PC-9 (cell line): Measurements from ENCODE around the gene OLFML2A. TPM values are rescaled to one million over a fixed set of nuclear protein-coding genes. Genes with fewer than 3 reads are reported as not detected.

Experiments used
- BruUV-seq: library from RNA; stranded (reverse); fragments of 400-500 nt; replicated peaks from 2 replicates; lab custom pipeline; 2021; lab: Mats Ljungman, UMichigan
- CTCF ChIA-PET: fragments of 300-600 bp; sonication (Branson Sonifier 250); formaldehyde crosslinking; loops from one replicate; lab custom pipeline; 2022; ENCODE audit warnings: antibody characterized with exemption; lab: Charles Lee
- POLR2A ChIA-PET: fragments of 300-600 bp; sonication (Branson Sonifier 250); formaldehyde crosslinking; loops from one replicate; lab custom pipeline; 2022; ENCODE audit warnings: antibody characterized with exemption; ENCODE audit not compliant: unreplicated experiment; lab: Charles Lee
- DNase-seq, 2 experiments: peaks; one replicate each; pipeline versions ENCODE4 v3.0.0 to v3.0.0-alpha.2; 2015 to 2022; ENCODE audit warnings: mixed read lengths in 1 of 2
- H2AFZ ChIP-seq: fragments of 200-600 bp; sonication (generic); 2 replicates; pipeline ENCODE4 v1.8.1; 2017; ENCODE audit warnings: antibody characterized with exemption
- H3F3A ChIP-seq: fragments of 200-600 bp; sonication (generic); 2 replicates; pipeline ENCODE4 v1.8.1; 2017; ENCODE audit warnings: antibody characterized with exemption, mild to moderate bottlenecking, low read depth; ENCODE audit not compliant: insufficient read depth
- H3K27ac ChIP-seq: fragments of 200-600 bp; sonication (generic); 2 replicates; pipeline ENCODE4 v1.6.1; 2016; ENCODE audit warnings: mixed run types
- H3K27me3 ChIP-seq: fragments of 200-600 bp; sonication (generic); 2 replicates; pipeline ENCODE4 v1.6.1; 2016; ENCODE audit warnings: low read depth, mixed run types; ENCODE audit not compliant: insufficient read depth
- H3K36me3 ChIP-seq: fragments of 200-600 bp; sonication (generic); 2 replicates; pipeline ENCODE4 v1.6.1; 2016; ENCODE audit warnings: low read depth, mixed run types
- H3K4me1 ChIP-seq: fragments of 200-600 bp; sonication (generic); replicated peaks from 2 replicates; pipeline ENCODE4 v1.6.1; 2016; ENCODE audit warnings: mixed run types; ENCODE audit not compliant: insufficient read depth
- H3K4me2 ChIP-seq: fragments of 200-600 bp; sonication (generic); 2 replicates; pipeline ENCODE4 v1.6.1; 2017; ENCODE audit warnings: mixed run types
- H3K4me3 ChIP-seq: fragments of 200-600 bp; sonication (generic); 2 replicates; pipeline ENCODE4 v1.6.1; 2016; ENCODE audit warnings: mixed run types
- H3K79me2 ChIP-seq: fragments of 200-600 bp; sonication (generic); 2 replicates; pipeline ENCODE4 v1.6.1; 2017; ENCODE audit warnings: low read depth, mixed run types
- H3K9me2 ChIP-seq: fragments of 200-600 bp; sonication (generic); 2 replicates; pipeline ENCODE4 v1.8.1; 2017; ENCODE audit warnings: mild to moderate bottlenecking; ENCODE audit not compliant: insufficient read depth
- H3K9me3 ChIP-seq: fragments of 200-600 bp; sonication (generic); 2 replicates; pipeline ENCODE4 v1.8.1; 2016; ENCODE audit warnings: low read depth; ENCODE audit not compliant: insufficient read depth
- H4K20me1 ChIP-seq: fragments of 200-600 bp; sonication (generic); 2 replicates; pipeline ENCODE4 v1.8.1; 2017; ENCODE audit not compliant: insufficient read depth
- EZH2 ChIP-seq: fragments of 200-600 bp; sonication (generic); IDR thresholded peaks from 2 replicates; pipeline ENCODE4 v1.8.0; 2017; ENCODE audit warnings: antibody characterized with exemption, low read depth
- intact Hi-C: fragments of 100-400 bp; cut with micrococcal nuclease; formaldehyde crosslinking; loops from one replicate; pipeline ENCODE4 v1.10.0; 2022; ENCODE audit not compliant: unreplicated experiment
- total RNA-seq: library from RNA; stranded (reverse); gene quantifications from 2 replicates; pipeline ENCODE4 v1.2.3, GENCODE V29; 2021
- TF ChIP-seq, protein P1 (sequence below): fragments of 200-600 bp; sonication (generic); conservative IDR thresholded peaks from 2 replicates; pipeline ENCODE4 v1.6.1; 2017; ENCODE audit warnings: mixed run types, antibody characterized with exemption, mild to moderate bottlenecking, moderate library complexity

Gene OLFML2A
- total RNA-seq, 1 experiment from 2014 or later, result 5.7 TPM

GRCh38 chr9:124749284-124749683, 27.6 kb upstream of the OLFML2A start:
- POLR2A ChIA-PET, result no interaction called here
- BruUV-seq, result no TSS peak
- no peak overlapping the region for H3K4me2 ChIP-seq
- no peaks in the 10 kb centered on the region for H3K27me3 ChIP-seq
- peaks cover 5% of the 10 kb centered on the region; the same call in 1 of the 2 replicates for H3K36me3 ChIP-seq
- H3K4me3 ChIP-seq, result no peak overlapping the region
- H3K27ac ChIP-seq, result no peak overlapping the region
- CTCF ChIA-PET, result no interaction called here
- TF ChIP-seq EZH2, result no peak
- TF ChIP-seq, protein P1, sequence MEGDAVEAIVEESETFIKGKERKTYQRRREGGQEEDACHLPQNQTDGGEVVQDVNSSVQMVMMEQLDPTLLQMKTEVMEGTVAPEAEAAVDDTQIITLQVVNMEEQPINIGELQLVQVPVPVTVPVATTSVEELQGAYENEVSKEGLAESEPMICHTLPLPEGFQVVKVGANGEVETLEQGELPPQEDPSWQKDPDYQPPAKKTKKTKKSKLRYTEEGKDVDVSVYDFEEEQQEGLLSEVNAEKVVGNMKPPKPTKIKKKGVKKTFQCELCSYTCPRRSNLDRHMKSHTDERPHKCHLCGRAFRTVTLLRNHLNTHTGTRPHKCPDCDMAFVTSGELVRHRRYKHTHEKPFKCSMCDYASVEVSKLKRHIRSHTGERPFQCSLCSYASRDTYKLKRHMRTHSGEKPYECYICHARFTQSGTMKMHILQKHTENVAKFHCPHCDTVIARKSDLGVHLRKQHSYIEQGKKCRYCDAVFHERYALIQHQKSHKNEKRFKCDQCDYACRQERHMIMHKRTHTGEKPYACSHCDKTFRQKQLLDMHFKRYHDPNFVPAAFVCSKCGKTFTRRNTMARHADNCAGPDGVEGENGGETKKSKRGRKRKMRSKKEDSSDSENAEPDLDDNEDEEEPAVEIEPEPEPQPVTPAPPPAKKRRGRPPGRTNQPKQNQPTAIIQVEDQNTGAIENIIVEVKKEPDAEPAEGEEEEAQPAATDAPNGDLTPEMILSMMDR, result no peak
- H3F3A ChIP-seq, result peaks cover 14% of the 10 kb centered on the region
- H3K4me1 ChIP-seq, result peaks cover 20% of the 10 kb centered on the region
- no peak for DNase-seq
- H3K9me3 ChIP-seq, result no peaks in the 10 kb centered on the region
- intact Hi-C loops, result no loop called here
- H3K9me2 ChIP-seq, result no peaks in the 10 kb centered on the region
- peaks cover 78% of the 10 kb centered on the region for H3K79me2 ChIP-seq
- no peak overlapping the region for H2AFZ ChIP-seq
- peaks cover 6% of the 10 kb centered on the region; the same call in 1 of the 2 replicates for H4K20me1 ChIP-seq

DNA sequence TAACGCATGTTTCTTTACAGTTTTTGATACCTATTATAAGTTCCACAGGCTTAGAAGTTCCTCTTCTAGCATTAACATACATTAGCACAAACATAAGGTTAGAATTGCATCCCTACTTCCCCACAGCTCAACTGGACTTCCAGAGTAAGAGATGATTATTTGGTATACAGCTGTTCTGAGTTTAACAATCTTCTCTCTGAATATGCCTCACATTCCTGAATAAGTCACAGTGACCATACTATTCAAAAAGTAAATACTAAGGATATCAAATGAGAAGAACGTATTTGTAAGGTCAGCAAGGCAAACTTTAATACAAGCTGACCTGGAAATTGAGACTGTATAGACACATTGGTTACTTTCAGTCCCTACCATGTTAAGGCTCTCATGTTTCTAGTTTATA, 27.2 kb upstream of the OLFML2A start:
- intact Hi-C loops, result no loop called here
- no peak for DNase-seq
- ChIA-PET CTCF (no interaction called here), POLR2A (no interaction called here)
- Histone ChIP-seq H3K27me3 (no peaks in the 10 kb centered on the region), H3K27ac (no peak overlapping the region), H4K20me1 (peaks cover 6% of the 10 kb centered on the region; the same call in 1 of the 2 replicates), H3K79me2 (peaks cover 78% of the 10 kb centered on the region), H3K36me3 (peaks cover 2% of the 10 kb centered on the region; the same call in 1 of the 2 replicates), H3K4me1 (peaks cover 21% of the 10 kb centered on the region), H3F3A (peaks cover 19% of the 10 kb centered on the region), H3K9me3 (no peaks in the 10 kb centered on the region), H2AFZ (no peak overlapping the region), H3K4me3 (no peak overlapping the region), H3K9me2 (no peaks in the 10 kb centered on the region), H3K4me2 (no peak overlapping the region)
- TF ChIP-seq, protein P1, result no peak
- TF ChIP-seq EZH2, result no peak
- BruUV-seq, result no TSS peak

- Histone ChIP-seq H3K9me3 (no peaks in the 10 kb centered on the region), H3K36me3 (no peaks in the 10 kb centered on the region), H3K79me2 (peaks cover 81% of the 10 kb centered on the region), H3F3A (peaks cover 23% of the 10 kb centered on the region), H2AFZ (no peak overlapping the region), H3K27ac (peak overlapping the region; percentile 45), H3K4me3 (no peak overlapping the region), H3K4me2 (0 out of 2 replicates have a peak overlapping the region, but pooled peaks have one; percentile 10), H3K27me3 (no peaks in the 10 kb centered on the region), H3K4me1 (peaks cover 21% of the 10 kb centered on the region), H4K20me1 (peaks cover 6% of the 10 kb centered on the region; the same call in 1 of the 2 replicates), H3K9me2 (no peaks in the 10 kb centered on the region)
- CTCF ChIA-PET, result interaction anchor here (0.6 to 2.1 kb wide), 2 partner anchors 136 to 275 kb away, joined by 5 to 7 read pairs; no protein-coding TSS in a partner anchor
- BruUV-seq, result no TSS peak
- no peak for TF ChIP-seq EZH2
- TF ChIP-seq, protein P1, result no peak
- POLR2A ChIA-PET, result interaction anchor here (0.6 to 0.7 kb wide), 2 partner anchors 16 to 22 kb away, joined by 7 to 16 read pairs; no protein-coding TSS in a partner anchor
- intact Hi-C loops, result loop anchor here (2.0 kb wide), 1 partner anchor 18 kb away; no protein-coding TSS in a partner anchor
- peak in 1 of 2 experiments; percentile 65 for DNase-seq
Measured at GRCh38 chr9:124752967-124753366, 24.0 kb upstream of the OLFML2A start.
